Hematopoietic multipotent progenitor cell treated with erythropoietin and hydrocortisone succinate and interleukin-3 and kit ligand, for 17 days (in vitro differentiated cells): ENCODE results near the gene MEP1A.
A peak's percentile ranks its signal among the peaks of the same experiment; 100 is the strongest.
"Not testable (repeated sequence)": the region's sequence is repeated elsewhere in the genome, so short reads cannot be mapped to it uniquely, and the experiment has no call there.

Experiments
- DNase-seq: peaks from one replicate; pipeline ENCODE4 v3.0.0-alpha.2; 2015; ENCODE audit warnings: low spot score

Gene MEP1A

DNA sequence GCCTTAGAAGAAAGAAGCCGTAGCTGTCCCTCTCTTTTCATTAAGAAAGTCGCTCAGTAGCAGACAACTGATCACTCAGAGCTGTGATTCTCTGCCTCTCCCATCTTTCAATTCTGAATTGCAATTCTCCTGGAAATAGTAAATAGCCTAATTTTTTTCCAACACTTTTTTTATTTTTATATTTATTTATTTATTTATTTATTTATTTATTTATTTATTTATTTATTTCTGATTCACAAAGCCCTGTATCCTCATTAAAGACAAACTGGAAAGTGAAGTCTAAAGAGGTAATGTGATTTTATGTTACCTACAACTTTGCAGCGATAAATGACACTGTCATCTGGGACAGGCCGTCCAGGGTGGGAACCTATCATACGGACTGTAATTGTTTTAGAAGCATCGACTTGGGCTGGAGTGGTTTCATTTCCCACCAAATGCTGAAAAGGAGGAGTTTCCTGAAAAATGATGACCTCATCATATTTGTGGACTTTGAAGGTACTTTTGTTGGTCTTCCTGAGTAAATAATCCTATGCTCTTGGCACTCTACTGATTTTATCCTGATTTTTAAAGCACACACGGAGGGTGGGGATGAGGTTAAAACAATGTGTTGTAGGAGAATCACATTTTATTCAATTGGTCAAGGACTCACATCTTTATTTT, 41.2 kb downstream of the MEP1A start:
- not testable (repeated sequence) for DNase-seq

DNA sequence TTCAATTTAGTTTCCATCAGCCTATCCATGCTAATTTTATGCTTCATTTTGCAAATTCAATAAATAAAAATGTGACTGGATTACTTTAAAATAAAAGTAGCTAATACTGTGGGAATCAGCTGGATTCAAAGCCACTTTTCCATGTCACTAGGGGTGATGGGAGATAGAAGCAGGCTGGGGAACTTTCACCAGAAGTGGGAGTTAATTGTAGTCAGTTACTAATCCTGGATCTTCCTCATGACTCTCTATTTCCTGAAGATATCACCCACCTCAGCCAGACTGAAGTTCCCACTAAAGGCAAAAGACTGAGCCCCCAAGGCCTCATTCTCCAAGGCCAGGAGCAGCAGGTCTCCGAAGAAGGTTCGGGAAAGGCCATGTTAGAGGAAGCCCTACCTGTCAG, 41.8 kb downstream of the MEP1A start:
- not testable (repeated sequence) for DNase-seq

DNA sequence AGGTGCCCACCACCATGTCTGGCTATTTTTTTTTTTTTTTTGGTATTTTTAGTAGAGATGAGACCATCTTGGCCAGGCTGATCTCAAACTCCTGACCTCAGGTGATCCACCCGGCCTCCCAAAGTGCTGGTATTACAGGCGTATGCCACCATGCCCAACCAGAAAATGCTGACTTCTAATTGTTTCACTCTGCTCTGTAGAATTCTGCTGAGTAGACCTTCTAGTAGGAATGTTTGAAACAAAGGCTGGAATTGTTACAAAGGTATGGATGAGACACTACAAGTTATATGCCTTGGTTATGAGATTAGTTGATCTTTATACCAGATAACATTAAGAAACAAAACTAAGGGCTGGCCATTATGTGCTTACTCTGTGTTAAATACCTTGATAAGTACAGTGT, 44.8 kb downstream of the MEP1A start:
- DNase-seq, result no peak

DNA sequence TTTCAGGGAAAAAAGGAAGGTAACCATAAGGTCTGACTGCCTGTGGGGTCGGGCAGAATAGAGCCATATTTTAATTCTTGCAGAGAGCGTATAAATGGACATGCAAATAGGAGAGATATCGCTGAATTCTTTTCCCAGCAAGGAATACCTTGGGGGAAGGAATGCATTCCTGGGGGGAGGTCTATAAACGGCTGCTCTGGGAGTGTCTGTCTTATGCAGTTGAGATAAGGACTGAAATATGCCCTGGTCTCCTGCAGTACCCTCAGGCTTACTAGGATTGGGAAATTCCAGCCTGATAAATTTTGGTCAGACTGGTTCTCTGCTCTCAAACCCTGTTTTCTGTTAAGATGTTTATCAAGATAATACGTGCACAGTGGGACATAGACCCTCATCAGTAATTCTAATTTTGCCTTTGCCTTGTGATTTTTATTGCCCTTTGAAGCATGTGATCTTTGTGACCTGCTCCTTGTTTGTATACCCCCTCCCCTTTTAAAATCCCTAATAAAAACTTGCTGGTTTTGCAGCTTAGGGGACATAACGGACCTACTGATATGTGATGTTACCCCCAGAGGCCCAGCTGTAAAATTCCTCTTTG, 49.2 kb downstream of the MEP1A start:
- DNase-seq, result not testable (repeated sequence)

DNA sequence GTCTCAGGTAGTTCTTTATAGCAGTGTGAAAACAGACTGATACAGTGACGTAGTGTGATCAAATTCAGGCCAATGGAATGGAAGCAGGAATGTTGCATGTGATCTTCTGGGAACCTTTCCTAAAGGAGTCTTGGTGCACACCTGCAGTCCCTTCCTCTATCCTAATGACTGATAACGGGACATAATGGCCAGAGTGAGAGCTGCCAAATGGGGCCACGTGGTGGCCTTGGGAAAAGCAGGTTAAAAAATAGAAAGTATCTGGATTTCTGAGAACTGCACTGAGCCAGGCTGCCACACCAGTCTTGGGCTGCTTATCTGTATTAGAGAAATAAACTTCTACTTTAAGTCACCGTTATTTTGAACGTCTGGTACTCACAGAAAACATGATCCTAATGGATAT, 51.9 kb downstream of the MEP1A start:
- no peak for DNase-seq

DNA sequence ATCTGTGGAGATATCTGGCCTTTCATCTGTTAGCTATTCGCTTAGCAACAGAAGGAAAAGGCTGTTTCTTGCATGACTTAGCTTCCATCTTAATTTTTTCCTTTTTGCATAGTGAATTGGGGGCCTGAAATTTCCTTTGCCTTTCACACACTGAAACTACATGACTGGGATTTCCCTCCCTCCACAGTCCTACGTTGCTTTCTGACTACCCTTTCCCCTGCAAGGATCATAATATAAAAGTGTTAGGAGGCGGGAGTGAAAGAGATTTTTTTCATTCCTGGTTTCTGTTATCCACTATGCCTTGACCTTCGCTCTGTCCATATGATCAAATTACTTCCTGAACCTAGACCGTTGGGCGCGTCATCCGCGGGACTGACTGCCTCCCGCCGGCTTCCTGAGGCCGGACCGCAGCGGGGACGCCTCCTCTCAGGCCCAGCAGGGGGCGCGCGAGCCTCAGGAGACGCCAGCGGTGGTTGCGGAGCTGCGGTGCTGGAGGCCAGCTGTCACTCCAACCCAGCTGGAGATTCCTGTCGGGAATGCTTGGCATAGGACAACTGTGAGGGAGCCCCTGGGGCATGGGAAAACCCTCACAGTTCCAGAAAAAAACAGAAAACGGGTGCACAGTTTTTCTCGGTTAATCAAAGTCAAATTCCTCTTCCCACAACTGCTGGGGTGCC, 55.6 kb downstream of the MEP1A start:
- peak; percentile 35 for DNase-seq

DNA sequence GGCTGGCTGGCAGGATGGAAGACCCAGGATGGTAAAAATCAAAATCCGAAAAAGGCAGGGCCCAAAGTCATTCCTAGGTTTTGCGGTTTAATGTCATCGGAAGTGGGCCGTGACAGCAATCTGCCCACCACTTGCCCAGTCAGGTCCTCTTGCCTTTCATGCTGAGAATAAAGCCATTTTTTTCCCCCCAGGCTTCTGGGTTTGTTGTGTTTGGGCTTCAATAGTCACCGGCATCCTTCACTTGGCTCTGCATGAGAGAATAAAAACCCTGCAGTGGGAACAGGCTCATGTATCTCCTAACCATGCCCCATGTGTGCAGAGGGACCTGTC, 56.1 kb downstream of the MEP1A start:
- DNase-seq, result no peak

DNA sequence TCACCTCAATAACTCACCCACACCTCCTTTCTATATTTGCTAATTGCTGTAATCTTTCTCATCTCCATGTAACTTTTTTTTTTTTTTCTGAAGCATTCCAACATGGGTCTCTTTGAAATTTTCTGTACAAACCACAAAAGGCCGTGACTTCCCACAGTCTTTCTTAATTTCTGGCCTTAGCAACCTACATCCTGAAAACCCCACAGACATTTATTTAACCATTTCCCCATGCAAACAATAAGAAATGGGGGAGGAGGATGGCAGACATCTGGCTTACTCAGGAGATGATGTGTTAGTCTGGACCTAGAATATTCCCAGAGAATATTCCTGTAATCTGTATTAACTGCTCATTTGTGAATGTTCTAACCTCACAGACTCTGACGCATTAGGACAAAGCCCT, 57.6 kb downstream of the MEP1A start:
- DNase-seq, result no peak

DNA sequence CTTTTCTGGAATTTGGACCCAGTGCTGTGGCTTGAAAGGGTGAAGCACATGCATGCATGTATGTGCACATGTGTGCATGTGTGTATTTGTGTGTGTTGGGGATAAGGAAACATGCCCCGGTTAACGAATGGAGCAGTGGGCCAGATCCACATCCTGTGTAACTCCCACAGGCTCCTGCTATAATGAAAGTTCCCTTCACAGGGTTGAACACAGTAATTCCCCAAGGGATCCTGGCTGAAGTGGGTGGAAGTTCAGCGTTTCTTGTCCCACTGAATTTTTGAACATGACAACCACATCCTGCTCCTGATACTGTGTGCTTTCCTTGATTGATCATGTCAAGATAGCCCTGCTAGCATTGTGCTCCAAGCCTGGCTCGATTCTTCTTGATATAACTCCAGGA, 58.4 kb downstream of the MEP1A start:
- DNase-seq, result not testable (repeated sequence)

DNA sequence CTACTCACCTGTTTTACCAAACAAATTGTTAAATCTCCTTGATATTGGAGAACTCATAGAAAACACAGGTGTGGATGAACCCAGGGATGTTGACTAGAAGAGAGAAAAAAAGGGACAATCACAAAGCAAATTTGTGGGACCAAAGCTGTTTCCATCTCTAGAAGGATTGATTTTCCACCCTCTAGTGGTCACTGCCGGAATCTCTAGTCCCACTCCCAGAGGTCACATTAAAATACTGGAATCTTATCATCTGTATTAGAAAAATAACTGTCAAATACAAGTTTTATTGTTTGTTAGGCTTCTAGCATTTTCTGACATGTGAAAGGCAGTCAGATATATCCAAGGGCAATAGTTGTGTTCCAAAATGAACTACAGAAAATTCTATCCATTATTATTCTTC, 62.8 kb downstream of the MEP1A start:
- not testable (repeated sequence) for DNase-seq

DNA sequence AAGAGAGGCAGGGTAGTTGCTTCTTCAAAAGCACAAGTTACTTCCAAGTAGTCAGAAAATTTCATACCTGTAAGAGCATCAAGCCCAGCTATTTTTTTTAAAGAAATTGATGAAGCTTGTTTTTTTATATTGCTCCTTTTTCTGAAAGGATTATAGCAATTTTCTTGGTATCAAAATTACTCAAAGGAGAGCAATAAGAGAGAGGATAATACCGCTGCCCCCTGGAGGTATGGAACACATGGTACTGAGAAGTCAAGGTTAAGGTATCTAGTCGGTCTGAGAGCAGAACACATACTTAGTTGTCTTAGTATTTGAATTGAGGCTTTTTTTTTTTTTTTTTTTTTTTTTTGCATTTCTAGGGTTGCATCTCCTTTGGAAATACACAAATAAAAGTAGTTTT, 69.2 kb downstream of the MEP1A start:
- no peak for DNase-seq

DNA sequence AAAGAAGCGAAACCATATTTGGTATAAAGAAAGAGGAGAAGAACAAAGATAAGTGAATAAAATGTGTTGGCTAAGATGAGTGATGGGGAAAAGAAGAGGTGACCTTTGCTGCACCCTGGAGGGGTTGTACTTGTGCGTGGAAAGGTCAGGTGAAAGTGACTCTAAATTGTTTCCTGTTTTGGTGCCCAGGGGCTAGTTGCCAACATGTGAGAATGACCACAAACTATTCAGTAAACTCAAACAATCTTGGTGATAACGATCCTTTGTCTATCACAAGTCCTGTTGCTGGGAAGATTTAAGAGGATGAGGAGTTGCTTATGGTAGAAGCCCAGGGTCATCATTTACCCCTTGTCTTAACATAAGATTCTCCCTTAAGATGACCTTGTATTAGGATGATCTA, 70.6 kb downstream of the MEP1A start:
- DNase-seq, result no peak

DNA sequence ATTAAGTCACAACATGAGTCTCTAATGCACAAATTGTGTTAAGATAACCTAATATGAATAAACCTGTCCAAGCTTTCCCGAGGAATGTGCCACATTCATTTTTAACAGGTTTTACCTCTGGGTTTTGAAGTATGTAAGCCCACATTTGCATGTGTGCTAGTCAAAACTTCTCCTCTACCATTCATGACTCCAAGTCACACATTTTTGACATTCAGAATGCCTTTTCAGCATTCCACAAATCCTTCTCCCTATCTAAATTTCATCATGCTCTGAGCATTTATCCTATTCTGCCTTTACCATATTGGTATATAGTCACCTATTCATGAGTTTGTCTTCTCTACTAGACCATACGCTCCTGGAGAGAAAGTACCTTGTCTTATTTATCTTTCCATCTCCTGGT, 72.0 kb downstream of the MEP1A start:
- DNase-seq, result no peak

DNA sequence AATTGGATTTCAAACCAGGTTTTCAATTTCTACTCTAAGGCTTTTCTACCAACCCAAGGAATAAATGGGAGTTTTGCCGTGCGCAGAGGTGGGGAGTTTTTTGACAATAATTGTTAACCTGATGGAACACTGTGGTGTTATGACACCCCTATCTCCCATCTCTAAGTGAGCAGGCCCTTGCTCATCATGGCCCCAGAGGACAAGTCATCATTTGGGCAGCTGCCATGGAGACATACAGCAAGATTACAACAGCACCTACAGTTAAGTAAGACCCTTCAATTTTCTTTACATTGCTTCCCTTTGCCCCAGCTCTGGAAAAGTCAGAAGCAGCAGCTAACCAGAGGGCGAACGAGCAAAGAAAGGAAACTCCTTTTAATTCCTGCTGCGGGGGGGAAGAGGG, 74.2 kb downstream of the MEP1A start:
- DNase-seq, result no peak

DNA sequence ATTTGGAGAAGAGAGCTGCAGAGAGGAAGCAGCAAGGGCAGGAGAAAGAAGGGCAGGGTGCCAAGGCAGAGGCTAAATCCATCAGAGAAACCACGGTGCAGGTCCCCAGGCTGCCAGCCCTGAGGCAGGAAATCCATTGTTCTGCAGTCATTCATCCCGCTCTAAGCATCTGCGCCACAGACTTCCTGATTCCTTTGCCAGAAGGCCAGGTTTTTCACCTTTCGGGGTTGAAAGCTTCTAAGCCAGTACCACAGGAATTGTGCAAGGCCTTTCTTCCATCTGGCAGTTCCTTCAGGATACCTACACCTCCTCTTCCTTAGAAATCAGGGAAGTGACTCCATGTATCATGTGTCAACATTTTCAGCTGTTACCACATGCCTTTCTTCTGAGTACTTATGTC, 82.9 kb downstream of the MEP1A start:
- no peak for DNase-seq

DNA sequence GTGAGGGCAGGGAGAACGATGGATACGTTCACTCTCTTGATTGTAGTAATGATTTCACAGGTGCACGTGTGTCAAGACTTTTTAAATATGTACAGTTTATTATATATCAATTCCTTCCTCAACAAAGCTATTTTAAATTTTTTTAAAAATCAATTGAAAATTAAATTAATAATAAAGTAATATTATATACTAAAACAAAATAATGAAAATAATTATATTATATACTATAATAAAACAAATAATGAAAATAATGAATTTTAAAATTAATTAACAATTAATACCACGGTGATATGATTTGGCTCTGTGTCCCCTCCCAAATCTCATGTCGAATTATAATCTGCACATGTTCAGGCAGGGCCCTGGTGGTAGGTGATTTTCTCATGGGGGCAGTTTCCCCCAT, 85.8 kb downstream of the MEP1A start:
- no peak for DNase-seq

DNA sequence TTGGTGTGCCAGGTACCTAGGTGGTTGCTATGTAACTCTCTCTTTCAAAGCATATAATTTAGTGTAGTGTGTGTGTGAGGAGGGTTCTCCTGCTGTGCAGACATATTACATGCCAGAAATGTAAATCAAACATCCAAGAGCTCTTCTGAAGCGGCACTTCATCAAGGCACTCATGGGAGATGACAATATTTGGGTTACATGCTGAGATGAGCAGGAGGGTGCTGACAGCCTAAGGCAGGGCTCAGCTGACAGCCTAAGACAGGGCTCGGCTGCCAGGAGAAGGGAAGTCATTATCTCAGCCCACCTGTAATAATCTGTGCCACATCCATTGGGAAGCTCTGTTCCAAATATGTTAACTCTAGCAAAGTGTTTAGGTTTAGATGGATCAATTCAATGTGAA, 89.5 kb downstream of the MEP1A start:
- DNase-seq, result no peak

DNA sequence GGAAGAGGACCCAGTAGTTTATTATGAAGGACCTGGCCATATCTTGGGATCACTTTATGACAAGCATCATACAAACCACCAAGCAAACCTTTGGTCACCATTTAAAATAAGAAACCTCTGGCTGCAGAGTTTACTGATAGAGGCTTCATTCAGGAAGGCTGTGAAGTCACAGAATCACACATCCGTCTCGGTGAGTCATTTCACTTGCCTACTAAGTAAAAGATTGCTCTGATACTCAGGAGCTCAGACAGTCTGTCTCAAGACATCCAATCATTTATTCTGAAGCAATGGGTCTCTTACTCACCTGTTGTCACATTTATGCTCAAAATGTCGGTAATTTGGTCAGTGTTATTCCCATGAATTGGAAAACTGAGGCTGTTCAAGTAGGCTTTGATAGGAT, 94.8 kb downstream of the MEP1A start:
- DNase-seq, result no peak

DNA sequence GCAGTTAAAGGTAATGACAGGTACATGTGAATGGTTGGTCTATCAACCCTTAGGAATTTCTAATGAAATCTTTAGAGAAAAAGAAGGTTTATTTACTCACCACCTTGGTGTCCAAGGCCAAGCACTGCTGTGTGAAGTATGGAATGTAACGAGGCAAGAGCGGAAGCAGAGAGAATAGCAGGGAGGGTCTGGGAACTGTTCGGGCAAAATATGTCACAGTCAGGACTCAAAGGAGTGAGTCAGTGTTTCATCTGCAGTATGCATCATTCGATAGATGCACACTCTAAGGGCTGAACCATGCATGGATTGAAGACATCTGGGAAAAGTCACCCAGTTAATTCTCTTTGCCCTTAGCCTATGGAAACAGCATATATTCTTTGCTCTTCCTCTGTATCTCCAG, 95.4 kb downstream of the MEP1A start:
- DNase-seq, result no peak
